GM18909 (cell line): ENCODE results near the gene DGKH.

Experiments used
- ATAC-seq: cut with Tn5 transposase; IDR thresholded peaks from one replicate; pipeline ENCODE4 v1.9.1; 2021; ENCODE audit warnings: mild to moderate bottlenecking; ENCODE audit not compliant: unreplicated experiment, poor library complexity

Gene DGKH

DNA sequence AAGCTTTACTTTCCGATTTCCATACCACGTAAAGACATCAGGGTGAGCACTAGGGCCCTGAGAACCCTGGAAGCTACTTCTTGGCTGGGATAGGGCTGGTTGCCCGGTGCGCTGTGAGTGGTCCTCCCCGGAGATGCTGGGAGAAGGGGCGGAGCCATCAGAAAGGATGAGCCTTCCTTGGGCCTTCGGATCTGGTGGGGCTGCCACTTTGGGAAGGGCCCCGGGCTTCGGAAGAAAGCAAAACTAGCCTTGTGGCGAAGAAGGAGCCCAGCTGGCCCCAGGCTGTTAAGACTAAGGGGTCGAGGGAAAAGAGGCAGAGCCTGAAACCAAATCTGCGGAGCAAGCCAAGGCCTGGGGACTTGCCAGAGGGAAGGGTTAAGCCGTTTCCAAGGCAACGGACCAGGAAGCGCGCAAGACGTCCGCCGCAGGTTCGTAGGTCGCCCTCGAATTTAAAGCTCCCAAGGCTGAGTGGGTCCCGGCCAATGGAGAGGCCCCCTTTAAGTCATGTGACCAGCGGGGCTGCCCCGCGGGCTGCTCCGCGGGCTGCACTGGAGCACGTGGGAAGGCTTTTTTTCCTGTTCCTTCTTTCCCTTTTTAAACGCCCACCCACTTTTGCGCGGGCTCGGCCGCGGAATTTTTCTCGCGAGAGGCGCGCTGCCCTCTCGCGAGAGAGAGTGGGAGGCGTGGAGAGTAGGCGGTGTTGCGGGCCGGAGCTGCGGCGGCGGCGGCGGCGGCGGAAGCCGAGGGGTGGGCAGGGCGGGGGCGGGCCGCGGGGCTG is 223.1 kb downstream of the DGKH start:
- ATAC-seq = peak; percentile 86

DNA sequence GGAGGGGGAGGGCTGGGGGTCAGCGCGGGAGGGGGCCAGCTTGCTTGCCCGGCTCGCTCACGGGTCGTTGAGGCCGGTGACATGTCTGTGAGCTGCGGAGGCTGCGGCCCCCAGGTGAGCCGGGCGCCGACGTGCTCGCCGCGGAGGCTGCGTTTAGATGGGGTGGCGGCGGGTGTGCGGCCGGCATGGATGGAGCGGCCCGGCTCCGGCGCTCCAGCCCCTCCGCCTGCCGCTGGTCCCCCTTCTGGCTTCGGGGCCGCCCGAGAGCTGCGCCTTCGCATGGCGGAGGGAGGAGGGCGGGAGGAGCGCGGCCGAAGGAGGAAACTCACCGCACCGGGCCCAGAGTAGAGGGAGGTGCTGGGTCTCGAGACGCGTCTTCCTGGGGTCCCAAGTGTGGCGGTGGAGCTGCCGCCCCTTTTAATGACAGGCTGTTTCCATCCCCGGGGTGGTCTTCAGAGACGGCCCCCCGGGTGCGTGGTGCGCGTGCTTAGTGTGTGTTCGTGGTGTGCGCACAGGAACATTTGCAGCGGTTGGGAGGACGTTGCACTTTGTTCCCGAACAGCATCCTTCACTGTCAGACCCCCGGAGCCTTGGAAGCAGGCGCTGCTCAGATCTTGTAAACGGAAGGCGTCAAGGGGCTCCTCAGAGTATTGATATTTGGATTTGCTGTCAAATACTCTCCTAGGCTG is 223.8 kb downstream of the DGKH start, which contains the start of gene AKAP11:
AKAP11 (plus strand) TSS at position 38 of the 689 bp plus-strand sequence. CDS start 14,197 bp downstream, outside the sequence.
- ATAC-seq = peak; percentile 36

DNA sequence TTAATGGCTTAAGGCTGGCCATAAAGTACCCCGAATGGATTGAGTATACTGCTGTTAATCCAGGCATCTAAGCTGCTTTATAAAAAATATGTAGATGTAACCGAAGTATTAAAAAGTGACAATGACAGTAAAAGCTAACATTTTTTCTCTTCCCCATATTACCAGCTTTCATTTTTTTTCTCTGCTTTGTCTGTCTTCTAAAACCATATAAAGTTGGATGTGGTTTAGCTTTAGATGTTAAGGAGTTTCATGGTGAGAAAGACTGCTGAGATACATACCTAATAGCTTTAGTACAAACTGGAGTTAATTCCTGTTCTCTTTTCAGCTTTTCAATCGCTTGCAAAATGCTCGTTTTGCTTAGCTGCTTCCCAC is 224.3 kb downstream of the DGKH start:
- no peak for ATAC-seq

DNA sequence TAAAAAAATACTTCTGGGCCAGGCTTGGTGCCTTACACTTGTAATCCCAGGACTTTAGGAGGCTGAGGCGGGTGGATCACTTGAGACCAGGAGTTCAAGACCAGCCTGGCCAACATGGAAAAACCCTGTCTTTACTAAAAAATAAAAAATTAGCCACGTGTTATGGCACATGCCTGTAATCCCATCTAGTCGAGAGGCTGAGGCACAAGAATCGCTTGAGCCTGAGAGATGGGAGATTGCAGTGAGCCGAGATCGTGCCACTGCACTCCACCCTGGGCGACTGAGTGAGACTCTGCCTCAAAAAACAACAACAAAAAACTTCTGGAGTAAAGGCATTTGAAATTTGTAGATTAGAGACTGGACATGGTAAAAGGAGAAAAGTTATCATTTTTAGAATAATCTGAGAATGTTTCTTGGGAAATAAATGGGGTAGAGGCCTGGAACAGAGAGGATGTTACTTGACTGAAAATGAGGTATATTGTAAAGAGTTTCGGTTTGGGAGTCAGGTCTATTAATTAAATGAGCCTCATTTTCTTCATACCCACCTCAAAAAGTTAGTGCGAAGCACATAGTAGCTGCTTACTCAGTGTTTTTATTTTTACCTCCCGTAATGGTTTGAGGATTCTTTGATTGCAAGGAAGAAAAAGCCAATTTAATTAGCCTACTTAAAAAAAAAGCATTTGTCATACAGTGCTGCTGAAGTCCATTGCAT is 226.1 kb downstream of the DGKH start:
- no peak for ATAC-seq

DNA sequence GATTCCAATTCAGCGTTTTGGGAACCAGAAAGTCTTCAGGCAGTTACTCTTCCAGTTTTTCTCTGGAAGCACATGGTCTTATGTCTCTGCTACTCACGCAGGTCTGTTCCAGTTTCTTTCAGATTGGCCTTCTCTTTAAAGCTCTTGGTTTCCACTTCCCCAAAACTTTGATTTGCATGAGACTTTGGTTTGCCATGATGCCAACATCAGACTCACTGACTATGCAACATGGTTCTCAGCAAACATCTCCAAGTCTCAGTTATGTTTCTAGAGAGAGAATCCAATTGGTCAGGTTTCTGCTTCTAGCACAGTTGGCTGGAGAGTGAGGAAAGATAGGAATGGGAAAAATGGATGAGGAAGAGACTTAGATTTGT is 226.6 kb downstream of the DGKH start:
- ATAC-seq = peak; percentile 38

DNA sequence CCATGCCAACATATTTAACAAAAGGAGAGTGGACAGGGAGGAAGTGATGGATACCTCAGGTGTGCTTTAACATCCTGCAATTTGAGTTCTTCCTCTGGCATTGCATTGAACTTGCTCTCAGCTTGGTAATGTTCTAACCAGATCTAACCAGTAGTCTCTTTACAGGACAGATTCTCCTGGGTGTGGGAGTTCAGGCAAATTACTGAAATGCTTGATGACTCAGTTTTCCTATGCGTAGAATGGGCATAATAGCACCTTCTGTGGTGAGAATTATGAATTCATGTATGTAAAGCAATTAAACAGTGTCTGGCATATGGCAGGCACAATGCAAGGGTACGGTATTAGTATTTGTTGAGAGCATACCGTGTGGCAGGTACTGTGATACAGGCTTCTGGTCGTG is 227.1 kb downstream of the DGKH start:
- ATAC-seq = no peak

DNA sequence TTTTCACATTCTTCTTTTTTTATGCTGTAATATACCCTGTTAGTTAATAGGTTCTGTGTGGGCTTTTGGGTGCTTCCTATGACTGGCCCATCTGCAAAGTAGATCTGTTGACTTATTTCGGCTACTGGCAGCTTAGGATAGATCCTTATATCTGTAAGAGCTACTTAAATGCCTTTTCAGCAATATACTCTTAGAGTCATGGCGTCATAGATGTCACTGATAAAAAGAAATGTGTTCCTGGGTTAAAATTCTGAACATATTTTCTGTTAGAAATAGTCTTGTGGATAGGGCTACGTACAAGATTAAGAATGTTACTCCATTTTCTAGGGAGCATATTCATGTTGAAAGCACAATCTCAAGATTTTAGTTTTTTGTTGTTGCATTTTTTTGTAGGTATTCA is 228.2 kb downstream of the DGKH start:
- no peak for ATAC-seq

DNA sequence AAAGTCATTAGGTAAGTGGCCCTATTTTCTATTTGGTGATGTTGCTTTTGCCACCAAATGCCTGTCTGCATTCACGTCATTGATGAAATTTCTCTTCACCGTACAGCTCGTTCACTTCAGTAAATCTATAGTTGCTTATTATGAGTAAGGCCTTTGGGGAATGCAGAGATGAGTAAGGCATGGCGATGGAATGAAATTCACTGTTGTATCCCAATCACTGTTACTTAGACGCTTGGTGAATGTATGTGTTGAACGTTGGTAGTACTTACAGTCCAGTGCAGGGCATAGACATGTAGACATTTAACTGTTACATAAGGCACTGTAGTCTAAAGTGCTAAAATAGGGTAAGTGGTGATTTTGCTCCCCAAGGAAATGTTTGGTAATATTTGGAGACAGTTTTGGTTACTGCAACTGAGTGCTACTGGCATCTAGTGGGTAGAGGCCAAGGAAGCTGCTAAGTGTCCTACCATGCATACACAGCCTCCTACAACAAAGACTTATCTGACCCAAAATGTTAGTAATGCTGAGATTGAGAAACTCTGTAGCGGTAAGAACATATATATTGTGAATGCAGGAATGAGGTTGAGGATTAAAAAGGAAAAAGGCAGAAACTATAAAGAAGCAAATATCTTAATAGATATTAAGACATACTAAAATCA is 229.3 kb downstream of the DGKH start:
- no peak for ATAC-seq

DNA sequence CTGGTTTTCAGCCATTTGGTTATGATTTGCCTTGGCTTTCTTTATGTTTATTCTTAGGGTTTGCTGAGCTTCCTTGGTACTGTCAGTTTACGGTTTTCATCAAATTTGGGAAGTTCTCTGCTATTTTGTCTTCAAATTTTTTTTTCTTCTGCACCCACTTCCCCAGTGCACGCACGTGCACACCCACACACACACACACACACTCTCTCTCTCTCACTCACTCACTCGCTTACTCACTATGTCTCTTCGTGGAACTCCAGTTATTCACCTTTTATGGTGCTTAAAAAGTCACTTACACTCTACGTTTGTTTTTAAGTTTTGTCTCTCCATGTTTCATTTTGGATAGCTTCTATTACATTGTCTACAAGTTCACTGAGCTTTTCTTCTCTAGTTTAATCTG is 230.6 kb downstream of the DGKH start:
- ATAC-seq = no peak

DNA sequence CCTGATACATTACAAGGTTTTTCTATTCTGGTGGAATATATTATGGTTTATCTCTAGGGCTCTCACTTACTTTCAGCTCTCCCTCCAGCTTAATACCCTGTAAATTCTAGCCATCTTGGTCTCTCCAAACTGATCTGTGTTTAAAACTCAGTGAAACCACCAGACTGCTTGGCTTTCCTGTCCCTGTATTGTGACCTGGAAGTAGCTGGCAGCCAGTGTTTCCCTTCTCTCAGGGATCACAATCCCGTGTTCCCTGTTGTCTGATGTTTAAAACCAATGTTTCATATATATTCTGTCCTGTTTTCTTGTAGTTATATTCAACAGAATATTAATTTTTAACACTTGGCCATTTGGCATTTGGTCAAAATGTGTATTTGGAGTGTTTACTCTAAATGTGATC is 231.5 kb downstream of the DGKH start:
- ATAC-seq = no peak

DNA sequence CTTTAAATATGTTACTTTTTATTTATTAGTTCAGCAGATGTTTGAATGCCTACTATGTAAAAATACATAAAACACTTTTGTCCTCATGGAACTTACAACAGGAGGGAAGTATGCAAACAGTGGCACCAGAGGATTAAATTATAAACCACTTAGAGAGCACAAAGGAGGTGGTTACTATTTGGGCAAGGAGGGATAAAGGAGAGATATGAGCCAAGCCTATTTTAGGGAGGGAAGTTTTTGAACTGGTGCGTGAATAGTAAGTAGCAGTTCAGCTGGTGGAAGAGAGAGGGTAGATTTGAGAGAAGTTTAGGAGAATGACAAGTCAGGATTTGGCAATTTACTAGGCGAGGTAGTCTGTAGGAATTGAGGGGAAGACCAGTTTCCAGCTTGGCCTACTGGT is 232.1 kb downstream of the DGKH start:
- ATAC-seq = no peak

DNA sequence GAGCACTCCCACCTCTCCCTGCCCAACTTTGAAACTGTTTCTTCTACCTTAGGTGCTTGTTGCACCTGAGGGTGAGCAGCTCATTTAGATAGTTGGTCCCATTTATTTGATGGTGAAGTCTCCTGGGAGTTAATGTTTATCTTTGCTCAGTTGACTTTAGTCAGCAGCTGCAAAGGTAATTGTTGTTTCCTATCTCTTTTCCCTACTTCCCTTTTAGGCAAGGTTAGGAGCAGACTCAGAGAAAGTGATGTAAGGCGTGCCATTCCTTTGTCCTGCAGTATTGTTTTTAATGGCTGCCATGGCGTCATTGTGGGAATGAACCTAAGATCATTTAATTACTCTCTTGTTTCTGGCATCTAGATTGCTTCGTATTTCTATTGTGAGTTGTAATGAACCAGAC is 235.1 kb downstream of the DGKH start:
- no peak for ATAC-seq

DNA sequence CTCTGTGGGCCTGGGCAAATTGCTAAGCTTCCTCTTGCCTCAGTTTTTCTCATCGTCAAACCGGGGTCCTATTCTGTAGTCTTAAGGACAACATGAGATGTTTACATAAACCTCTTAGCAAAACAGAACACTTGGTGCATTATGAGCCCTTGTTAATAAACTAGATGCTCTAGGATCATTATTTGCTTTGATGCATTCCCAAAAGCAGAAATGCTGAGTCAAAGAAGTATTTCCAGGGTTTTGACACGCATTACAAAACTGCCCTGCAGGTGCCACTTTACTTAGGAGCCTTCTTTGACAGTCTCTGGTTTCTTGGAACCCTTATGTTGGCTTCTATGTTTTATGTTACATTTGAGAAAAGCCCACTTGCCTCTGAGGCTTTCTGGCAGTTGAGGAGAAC is 235.6 kb downstream of the DGKH start:
- ATAC-seq = no peak
